ENCODE measurements around the gene WHRN. TPM values are rescaled to one million over a fixed set of nuclear protein-coding genes. Genes with fewer than 3 reads are reported as not detected.

WHRN gene
- polyA plus RNA-seq, 1 donor (not counting 4 experiments of a cell fraction or from before 2014, with no cell fraction given): 1.2 TPM

DNA sequence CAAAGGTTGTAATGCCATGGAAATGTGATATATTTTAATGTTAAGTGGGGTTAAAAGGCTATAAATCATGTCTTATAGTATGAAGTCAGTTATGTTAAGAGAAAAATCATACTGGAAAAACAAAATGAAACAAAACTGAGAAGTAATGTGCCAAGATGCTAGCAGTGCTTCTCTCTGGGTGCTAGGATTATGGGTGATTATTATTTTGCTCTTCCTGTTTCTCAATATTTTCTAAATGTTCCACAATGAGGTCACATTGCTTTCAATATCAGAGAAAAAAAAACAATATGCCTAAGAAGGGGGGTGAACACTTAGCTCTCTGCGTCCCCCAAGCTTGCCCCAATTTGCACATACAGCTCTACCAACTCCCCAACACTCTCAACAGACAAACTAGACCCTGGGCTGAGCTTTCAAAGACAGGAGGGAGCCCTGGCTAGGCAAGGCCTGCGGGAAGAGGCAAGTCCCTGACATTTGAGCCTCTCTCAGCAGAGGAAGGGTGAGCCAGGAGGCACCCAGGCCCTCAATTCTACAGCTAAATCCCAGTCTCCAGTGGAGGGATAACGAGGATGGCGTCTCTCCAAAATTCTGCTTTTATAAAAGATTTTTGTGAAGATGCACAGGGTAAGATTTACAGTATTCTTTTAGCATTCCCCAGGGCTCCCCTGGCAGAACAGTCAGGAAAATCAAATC lies 24.4 kb downstream of the WHRN start:
- no peak overlapping the region for H3K9ac ChIP-seq (ENCODE audit: control insufficient read depth, extremely low read depth, insufficient read depth, low read length)
- FAIRE-seq: no peak
- no peaks in the 10 kb centered on the region for H3K9me1 ChIP-seq (ENCODE audit: control insufficient read depth, extremely low read depth, insufficient read depth, low read length)
- H3K36me3 ChIP-seq (ENCODE audit: control insufficient read depth in 2 of 2, extremely low read depth in 1 of 2, insufficient read depth in 2 of 2, low read length in 2 of 2): no peaks in the 10 kb centered on the region
- peaks cover 11% of the 10 kb centered on the region for H3K27me3 ChIP-seq (ENCODE audit: control insufficient read depth, extremely low read depth, insufficient read depth, low read length)
- no peaks in the 10 kb centered on the region for H3K9me3 ChIP-seq (ENCODE audit: control insufficient read depth, low read depth, low read length)
- no peak for TF ChIP-seq EZH2 (IDR thresholded peaks at IDR 0.05; ENCODE audit: low read length)
- TF ChIP-seq, protein P1, sequence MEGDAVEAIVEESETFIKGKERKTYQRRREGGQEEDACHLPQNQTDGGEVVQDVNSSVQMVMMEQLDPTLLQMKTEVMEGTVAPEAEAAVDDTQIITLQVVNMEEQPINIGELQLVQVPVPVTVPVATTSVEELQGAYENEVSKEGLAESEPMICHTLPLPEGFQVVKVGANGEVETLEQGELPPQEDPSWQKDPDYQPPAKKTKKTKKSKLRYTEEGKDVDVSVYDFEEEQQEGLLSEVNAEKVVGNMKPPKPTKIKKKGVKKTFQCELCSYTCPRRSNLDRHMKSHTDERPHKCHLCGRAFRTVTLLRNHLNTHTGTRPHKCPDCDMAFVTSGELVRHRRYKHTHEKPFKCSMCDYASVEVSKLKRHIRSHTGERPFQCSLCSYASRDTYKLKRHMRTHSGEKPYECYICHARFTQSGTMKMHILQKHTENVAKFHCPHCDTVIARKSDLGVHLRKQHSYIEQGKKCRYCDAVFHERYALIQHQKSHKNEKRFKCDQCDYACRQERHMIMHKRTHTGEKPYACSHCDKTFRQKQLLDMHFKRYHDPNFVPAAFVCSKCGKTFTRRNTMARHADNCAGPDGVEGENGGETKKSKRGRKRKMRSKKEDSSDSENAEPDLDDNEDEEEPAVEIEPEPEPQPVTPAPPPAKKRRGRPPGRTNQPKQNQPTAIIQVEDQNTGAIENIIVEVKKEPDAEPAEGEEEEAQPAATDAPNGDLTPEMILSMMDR (optimal IDR thresholded peaks at IDR 0.05 in 1 of 3, IDR thresholded peaks at IDR 0.05 in 1 of 3, conservative IDR thresholded peaks at IDR 0.05 in 1 of 3; ENCODE audit: extremely low read depth in 1 of 3, insufficient read depth in 2 of 3, low read length in 3 of 3): no peak
- no peak overlapping the region for H2AFZ ChIP-seq (ENCODE audit: control insufficient read depth, low read length)
- dilution Hi-C loops (cut with MboI; ENCODE audit: extremely low pct_ligation_motif_present, low sequenced_read_pairs): no loop called here
- H3K4me2 ChIP-seq (ENCODE audit: control insufficient read depth, extremely low read depth, insufficient read depth, low read depth, low read length): no peak overlapping the region
- H3K4me1 ChIP-seq (ENCODE audit: control insufficient read depth, extremely low read depth, insufficient read depth, low read length): peaks cover 11% of the 10 kb centered on the region
- no peak overlapping the region for H3K4me3 ChIP-seq (ENCODE audit: control insufficient read depth in 2 of 3, extremely low read depth in 1 of 3, insufficient read depth in 2 of 3, low read depth in 1 of 3, low read length in 3 of 3)
- H4K20me1 ChIP-seq (ENCODE audit: control insufficient read depth, extremely low read depth, insufficient read depth, low read length): no peaks in the 10 kb centered on the region
- H3K79me2 ChIP-seq (ENCODE audit: control insufficient read depth, insufficient read depth, low read length): no peaks in the 10 kb centered on the region
- DNase-seq (ENCODE audit: low read depth, low spot score): no peak
- H3K27ac ChIP-seq (ENCODE audit: control insufficient read depth, insufficient read depth, low read length): no peak overlapping the region

DNA sequence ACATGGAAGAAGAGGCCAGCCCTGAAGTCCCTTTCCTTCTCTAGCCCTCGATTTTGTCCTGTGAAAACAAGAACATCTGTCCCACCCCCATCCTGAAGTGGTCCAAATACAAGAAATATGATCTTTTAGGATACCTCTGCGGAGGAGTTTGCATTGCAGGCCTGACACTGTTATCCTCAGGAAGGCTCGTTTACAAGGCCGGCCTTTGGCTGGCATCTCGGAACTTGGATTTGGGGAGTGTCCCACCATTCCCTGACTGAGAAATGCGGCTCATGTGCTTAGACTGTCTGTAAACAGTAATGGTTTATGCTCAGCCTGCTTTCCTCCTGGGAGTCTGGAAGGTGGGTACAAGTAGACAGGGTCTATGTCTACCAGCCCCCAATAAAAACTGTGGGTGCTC lies 26.4 kb downstream of the WHRN start:
- Histone ChIP-seq H3K4me2 (ENCODE audit: control insufficient read depth, extremely low read depth, insufficient read depth, low read depth, low read length) (no peak overlapping the region), H3K4me1 (ENCODE audit: control insufficient read depth, extremely low read depth, insufficient read depth, low read length) (no peaks in the 10 kb centered on the region), H3K9me1 (ENCODE audit: control insufficient read depth, extremely low read depth, insufficient read depth, low read length) (no peaks in the 10 kb centered on the region), H3K4me3 (ENCODE audit: control insufficient read depth in 2 of 3, extremely low read depth in 1 of 3, insufficient read depth in 2 of 3, low read depth in 1 of 3, low read length in 3 of 3) (no peak overlapping the region), H3K27ac (ENCODE audit: control insufficient read depth, insufficient read depth, low read length) (no peak overlapping the region), H2AFZ (ENCODE audit: control insufficient read depth, low read length) (no peak overlapping the region), H3K9ac (ENCODE audit: control insufficient read depth, extremely low read depth, insufficient read depth, low read length) (no peak overlapping the region), H3K9me3 (ENCODE audit: control insufficient read depth, low read depth, low read length) (no peaks in the 10 kb centered on the region), H4K20me1 (ENCODE audit: control insufficient read depth, extremely low read depth, insufficient read depth, low read length) (no peaks in the 10 kb centered on the region), H3K79me2 (ENCODE audit: control insufficient read depth, insufficient read depth, low read length) (no peaks in the 10 kb centered on the region), H3K27me3 (ENCODE audit: control insufficient read depth, extremely low read depth, insufficient read depth, low read length) (peaks cover 8% of the 10 kb centered on the region), H3K36me3 (ENCODE audit: control insufficient read depth in 2 of 2, extremely low read depth in 1 of 2, insufficient read depth in 2 of 2, low read length in 2 of 2) (no peaks in the 10 kb centered on the region)
- FAIRE-seq (no peak), DNase-seq (ENCODE audit: low read depth, low spot score) (no peak)
- dilution Hi-C loops (cut with MboI; ENCODE audit: extremely low pct_ligation_motif_present, low sequenced_read_pairs): no loop called here
- TF ChIP-seq, protein P1 (optimal IDR thresholded peaks at IDR 0.05 in 1 of 3, IDR thresholded peaks at IDR 0.05 in 1 of 3, conservative IDR thresholded peaks at IDR 0.05 in 1 of 3; ENCODE audit: extremely low read depth in 1 of 3, insufficient read depth in 2 of 3, low read length in 3 of 3): no peak
- TF ChIP-seq EZH2 (IDR thresholded peaks at IDR 0.05; ENCODE audit: low read length): no peak

Measured in keratinocyte (primary cell).